PFSK-1 (cell line): ENCODE data around the gene TMEM245.

Experiments
- FOXP2 ChIP-seq: optimal IDR thresholded peaks from 2 replicates; pipeline ENCODE3; 2011; ENCODE audit warnings: borderline replicate concordance, control low read depth, inconsistent platforms; ENCODE audit not compliant: insufficient read depth; ENCODE audit errors: extremely low read length, extremely low read depth
- POLR2AphosphoS5 ChIP-seq: IDR thresholded peaks from 2 replicates; pipeline ENCODE4 v1.6.1; 2012; ENCODE audit warnings: low read depth, mild to moderate bottlenecking, control low read depth, low read length, moderate library complexity
- REST ChIP-seq, 2 experiments: IDR thresholded peaks; 2 replicates each; pipeline versions ENCODE4 v1.6.1 to v1.8.0; 2011 to 2012; ENCODE audit warnings: low read depth in 2 of 2, low read length in 2 of 2, control low read depth in 1 of 2, inconsistent platforms in 1 of 2, mild to moderate bottlenecking in 1 of 2, moderate library complexity in 1 of 2; ENCODE audit not compliant: insufficient read depth in 1 of 2
- SIN3A ChIP-seq: IDR thresholded peaks from 2 replicates; pipeline ENCODE4 v1.6.1; 2012; ENCODE audit warnings: mild to moderate bottlenecking, low read length, moderate library complexity, borderline replicate concordance; ENCODE audit not compliant: insufficient read depth
- TAF1 ChIP-seq: IDR thresholded peaks from 2 replicates; pipeline ENCODE4 v1.6.1; 2012; ENCODE audit warnings: low read length, control low read depth, borderline replicate concordance; ENCODE audit not compliant: insufficient read depth

- TF ChIP-seq POLR2AphosphoS5: no peak
- no peak for TF ChIP-seq SIN3A
- no peak for TF ChIP-seq TAF1
- TF ChIP-seq REST (IDR thresholded peaks at IDR 0.05; ENCODE audit: insufficient read depth in 1 of 2, low read depth in 2 of 2, low read length in 2 of 2): no peak
- TF ChIP-seq FOXP2: no peak
Observed at GRCh38 chr9:109107402-109108240, 12.1 kb downstream of the TMEM245 start.
